ENCODE results near the gene ARL6IP5. TPM values are rescaled to one million over a fixed set of nuclear protein-coding genes. Genes with fewer than 3 reads are reported as not detected.

Gene ARL6IP5
- total RNA-seq, 1 experiment from 2014 or later = 25.4 TPM

DNA sequence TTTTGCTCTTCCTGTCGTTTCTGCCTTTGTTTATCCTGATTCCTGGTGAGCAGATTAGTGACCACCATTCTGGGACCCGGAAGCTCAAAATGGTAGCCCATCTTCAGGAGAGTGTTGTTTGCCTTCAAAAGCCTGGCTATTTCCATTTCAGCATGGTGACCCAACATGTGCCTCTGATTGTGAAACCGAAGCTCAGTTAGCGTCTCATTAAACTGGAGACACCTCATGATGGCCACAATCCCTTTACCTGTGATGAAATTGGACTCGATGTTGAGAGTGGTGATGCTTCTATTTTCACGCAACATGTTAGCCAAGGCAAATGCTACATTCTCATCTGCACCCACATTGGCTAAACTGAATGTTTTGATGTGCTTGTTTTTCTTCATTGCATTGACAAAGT, 34.4 kb downstream of the ARL6IP5 start:
- no peak overlapping the region for H3K4me3 ChIP-seq (ENCODE audit: low read length)
- H3K9me2 ChIP-seq (replicated peaks; ENCODE audit: low read length) = no peaks in the 10 kb centered on the region
- no peak for TF ChIP-seq EZH2 (IDR thresholded peaks at IDR 0.05; ENCODE audit: low read length, unreplicated experiment)
- TF ChIP-seq EZH2phosphoT487 (IDR thresholded peaks at IDR 0.05; ENCODE audit: borderline replicate concordance, low read length) = no peak
- TF ChIP-seq, protein P1, sequence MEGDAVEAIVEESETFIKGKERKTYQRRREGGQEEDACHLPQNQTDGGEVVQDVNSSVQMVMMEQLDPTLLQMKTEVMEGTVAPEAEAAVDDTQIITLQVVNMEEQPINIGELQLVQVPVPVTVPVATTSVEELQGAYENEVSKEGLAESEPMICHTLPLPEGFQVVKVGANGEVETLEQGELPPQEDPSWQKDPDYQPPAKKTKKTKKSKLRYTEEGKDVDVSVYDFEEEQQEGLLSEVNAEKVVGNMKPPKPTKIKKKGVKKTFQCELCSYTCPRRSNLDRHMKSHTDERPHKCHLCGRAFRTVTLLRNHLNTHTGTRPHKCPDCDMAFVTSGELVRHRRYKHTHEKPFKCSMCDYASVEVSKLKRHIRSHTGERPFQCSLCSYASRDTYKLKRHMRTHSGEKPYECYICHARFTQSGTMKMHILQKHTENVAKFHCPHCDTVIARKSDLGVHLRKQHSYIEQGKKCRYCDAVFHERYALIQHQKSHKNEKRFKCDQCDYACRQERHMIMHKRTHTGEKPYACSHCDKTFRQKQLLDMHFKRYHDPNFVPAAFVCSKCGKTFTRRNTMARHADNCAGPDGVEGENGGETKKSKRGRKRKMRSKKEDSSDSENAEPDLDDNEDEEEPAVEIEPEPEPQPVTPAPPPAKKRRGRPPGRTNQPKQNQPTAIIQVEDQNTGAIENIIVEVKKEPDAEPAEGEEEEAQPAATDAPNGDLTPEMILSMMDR (conservative IDR thresholded peaks at IDR 0.05; ENCODE audit: low read depth, low read length) = no peak
- ChIA-PET CTCF (no interaction called here), POLR2A (ENCODE audit: unreplicated experiment) (no interaction called here)
- no peaks in the 10 kb centered on the region for H3K27me3 ChIP-seq (ENCODE audit: low read length)
- no peaks in the 10 kb centered on the region for H3F3A ChIP-seq (ENCODE audit: low read length, unreplicated experiment)
- H2AFZ ChIP-seq (ENCODE audit: low read length) = no peak overlapping the region
- DNase-seq = no peak
- H3K36me3 ChIP-seq (ENCODE audit: low read depth, low read length) = no peaks in the 10 kb centered on the region
- H3K4me2 ChIP-seq (ENCODE audit: low read length) = no peak overlapping the region
- H3K27ac ChIP-seq (ENCODE audit: low read length) = no peak overlapping the region
- H3K9me3 ChIP-seq (ENCODE audit: low read length) = no peaks in the 10 kb centered on the region
- intact Hi-C loops (cut with micrococcal nuclease) = no loop called here
- H4K20me1 ChIP-seq (ENCODE audit: low read length) = no peaks in the 10 kb centered on the region
- H3K9ac ChIP-seq (ENCODE audit: low read length) = no peak overlapping the region
- ATAC-seq = no peak
- no TSS peak for BruUV-seq (replicated peaks)
- no peaks in the 10 kb centered on the region for H3K79me2 ChIP-seq (ENCODE audit: low read length)
- H3K4me1 ChIP-seq (ENCODE audit: insufficient read depth, low read length) = peaks cover 19% of the 10 kb centered on the region

DNA sequence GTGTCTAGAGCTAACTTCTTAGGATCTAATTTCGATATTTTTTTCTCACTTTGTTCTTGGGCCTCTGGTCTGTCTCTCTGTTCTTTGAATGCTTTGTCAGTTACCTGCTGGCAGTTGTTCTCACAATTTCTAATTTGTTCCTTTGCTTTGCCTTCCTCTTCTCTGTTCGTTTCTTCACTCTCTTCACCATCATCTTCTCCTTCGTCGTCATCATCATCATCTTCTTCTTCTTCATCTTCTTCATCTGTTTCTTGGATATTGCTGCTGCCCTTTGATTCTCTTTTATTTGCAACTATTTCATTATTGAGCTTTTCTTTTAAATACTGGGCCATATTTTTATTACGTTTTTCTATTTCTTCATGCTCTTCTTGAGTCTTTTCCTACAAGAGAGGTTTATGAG, 34.9 kb downstream of the ARL6IP5 start:
- Histone ChIP-seq H3K9me2 (replicated peaks; ENCODE audit: low read length) (no peaks in the 10 kb centered on the region), H3K9me3 (ENCODE audit: low read length) (no peaks in the 10 kb centered on the region), H3K4me3 (ENCODE audit: low read length) (no peak overlapping the region), H3K36me3 (ENCODE audit: low read depth, low read length) (no peaks in the 10 kb centered on the region), H3K79me2 (ENCODE audit: low read length) (no peaks in the 10 kb centered on the region), H2AFZ (ENCODE audit: low read length) (no peak overlapping the region), H3K4me2 (ENCODE audit: low read length) (no peak overlapping the region), H3K27ac (ENCODE audit: low read length) (no peak overlapping the region), H3F3A (ENCODE audit: low read length, unreplicated experiment) (no peaks in the 10 kb centered on the region), H3K4me1 (ENCODE audit: insufficient read depth, low read length) (peaks cover 19% of the 10 kb centered on the region), H3K27me3 (ENCODE audit: low read length) (no peaks in the 10 kb centered on the region), H4K20me1 (ENCODE audit: low read length) (no peaks in the 10 kb centered on the region), H3K9ac (ENCODE audit: low read length) (no peak overlapping the region)
- CTCF ChIA-PET = no interaction called here
- DNase-seq (no peak), ATAC-seq (no peak)
- TF ChIP-seq, protein P1 (conservative IDR thresholded peaks at IDR 0.05; ENCODE audit: low read depth, low read length) = no peak
- TF ChIP-seq EZH2phosphoT487 (IDR thresholded peaks at IDR 0.05; ENCODE audit: borderline replicate concordance, low read length) (no peak), EZH2 (IDR thresholded peaks at IDR 0.05; ENCODE audit: low read length, unreplicated experiment) (no peak)
- intact Hi-C loops (cut with micrococcal nuclease) = loop anchor here (2.0 to 5.0 kb wide), 2 partner anchors 33 to 308 kb away; no protein-coding TSS in a partner anchor
- POLR2A ChIA-PET (ENCODE audit: unreplicated experiment) = no interaction called here
- no TSS peak for BruUV-seq (replicated peaks)

GRCh38 chr3:69120879-69121464, 36.2 kb downstream of the ARL6IP5 start:
- Histone ChIP-seq H3K4me3 (ENCODE audit: low read length) (no peak overlapping the region), H3K9me2 (replicated peaks; ENCODE audit: low read length) (no peaks in the 10 kb centered on the region), H3K27me3 (ENCODE audit: low read length) (no peaks in the 10 kb centered on the region), H3K9ac (ENCODE audit: low read length) (no peak overlapping the region), H3K79me2 (ENCODE audit: low read length) (no peaks in the 10 kb centered on the region), H3K27ac (ENCODE audit: low read length) (no peak overlapping the region), H2AFZ (ENCODE audit: low read length) (0 out of 2 replicates have a peak overlapping the region, but pooled peaks have one; percentile 28), H4K20me1 (ENCODE audit: low read length) (no peaks in the 10 kb centered on the region), H3K4me1 (ENCODE audit: insufficient read depth, low read length) (peaks cover 11% of the 10 kb centered on the region), H3K9me3 (ENCODE audit: low read length) (no peaks in the 10 kb centered on the region), H3F3A (ENCODE audit: low read length, unreplicated experiment) (no peaks in the 10 kb centered on the region), H3K36me3 (ENCODE audit: low read depth, low read length) (no peaks in the 10 kb centered on the region), H3K4me2 (ENCODE audit: low read length) (no peak overlapping the region)
- ChIA-PET POLR2A (ENCODE audit: unreplicated experiment) (interaction anchor here (0.6 kb wide), 1 partner anchor 79 kb away, joined by 13 read pairs; no protein-coding TSS in a partner anchor), CTCF (interaction anchor here (0.6 to 1.0 kb wide), 2 partner anchors 35 to 40 kb away, joined by 3 read pairs; no protein-coding TSS in a partner anchor)
- TF ChIP-seq, protein P1 (conservative IDR thresholded peaks at IDR 0.05; ENCODE audit: low read depth, low read length) = peak; percentile 73
- TF ChIP-seq EZH2 (IDR thresholded peaks at IDR 0.05; ENCODE audit: low read length, unreplicated experiment) = no peak
- BruUV-seq (replicated peaks) = no TSS peak
- peak; percentile 77 for DNase-seq
- peak; percentile 79 for ATAC-seq
- intact Hi-C loops (cut with micrococcal nuclease) = loop anchor here (1.0 to 5.0 kb wide), 3 partner anchors 34 to 306 kb away; no protein-coding TSS in a partner anchor

Data from PC-3 (cell line).